Panc1 (cell line): ENCODE data around the gene INS. TPM values are rescaled to one million over a fixed set of nuclear protein-coding genes. Genes with fewer than 3 reads are reported as not detected.

Source experiments
- ATAC-seq: fragments of 200-7000 bp; cut with Tn5 transposase; 2 replicates; pipeline ENCODE4 v1.9.1; 2020; ENCODE audit warnings: mild to moderate bottlenecking, moderate library complexity
- BruUV-seq: library from RNA; stranded (reverse); fragments of 400-500 nt; replicated peaks from 2 replicates; lab custom pipeline; 2021; lab: Mats Ljungman, UMichigan
- CTCF ChIA-PET: fragments of 300-600 bp; sonication (Branson Sonifier 250); formaldehyde crosslinking; loops from one replicate; lab custom pipeline; 2022; ENCODE audit warnings: antibody characterized with exemption; lab: Charles Lee
- POLR2A ChIA-PET: fragments of 300-600 bp; sonication (Branson Sonifier 250); formaldehyde crosslinking; loops from one replicate; lab custom pipeline; 2022; ENCODE audit warnings: antibody characterized with exemption; lab: Charles Lee
- DNase-seq: peaks from one replicate; pipeline ENCODE4 v3.0.0-alpha.2; 2010; ENCODE audit warnings: low read depth, low spot score
- H3K27ac ChIP-seq: 2 replicates; pipeline ENCODE4 v1.5.1; 2011; ENCODE audit warnings: mild to moderate bottlenecking, low read length, inconsistent platforms
- H3K27me3 ChIP-seq: fragments of 200-500 bp; sonication (Bioruptor generic); 2 replicates; pipeline ENCODE4 v1.6.0; 2014; ENCODE audit warnings: low read length, inconsistent platforms; ENCODE audit not compliant: control insufficient read depth, insufficient read depth
- H3K36me3 ChIP-seq: fragments of 200-500 bp; sonication (Bioruptor generic); 2 replicates; pipeline ENCODE4 v1.5.1; 2014; ENCODE audit warnings: inconsistent platforms, mild to moderate bottlenecking, low read length, moderate library complexity; ENCODE audit not compliant: control insufficient read depth, insufficient read depth
- H3K4me1 ChIP-seq: 2 replicates; pipeline ENCODE4 v1.5.1; 2011; ENCODE audit warnings: inconsistent platforms, mild to moderate bottlenecking, low read length, moderate library complexity; ENCODE audit not compliant: control insufficient read depth, insufficient read depth
- H3K4me3 ChIP-seq, 2 experiments: 2 replicates each; pipeline ENCODE4 v1.5.1; 2011 to 2012; ENCODE audit warnings: low read depth in 2 of 2, low read length in 2 of 2, mild to moderate bottlenecking in 2 of 2, inconsistent platforms in 1 of 2, moderate library complexity in 1 of 2
- H3K9me3 ChIP-seq: fragments of 200-500 bp; sonication (Bioruptor generic); 2 replicates; pipeline ENCODE4 v1.5.1; 2014; ENCODE audit warnings: low read depth, mild to moderate bottlenecking, inconsistent platforms, low read length, moderate library complexity; ENCODE audit not compliant: control insufficient read depth, insufficient read depth
- POLR2AphosphoS5 ChIP-seq: IDR thresholded peaks from 2 replicates; pipeline ENCODE4 v1.6.1; 2012; ENCODE audit warnings: mild to moderate bottlenecking, low read depth, low read length, moderate library complexity
- SIN3A ChIP-seq: IDR thresholded peaks from 2 replicates; pipeline ENCODE4 v1.6.1; 2012; ENCODE audit warnings: low read depth, mild to moderate bottlenecking, low read length, moderate library complexity, borderline replicate concordance; ENCODE audit not compliant: insufficient read depth
- TCF7L2 ChIP-seq: IDR thresholded peaks from 2 replicates; pipeline ENCODE4 v1.6.1; 2011; ENCODE audit warnings: mild to moderate bottlenecking, low read depth, low read length, inconsistent platforms
- in situ Hi-C: cut with HindIII; loops from 2 replicates; pipeline ENCODE4 v1.10.0; 2016; ENCODE audit warnings: low sequenced_read_pairs, low pct_unique_long_range_greater_than_20kb
- intact Hi-C: fragments of 100-400 bp; cut with micrococcal nuclease; formaldehyde crosslinking; loops from one replicate; pipeline ENCODE4 v1.10.0; 2022; ENCODE audit not compliant: unreplicated experiment
- total RNA-seq: library from RNA; stranded (reverse); gene quantifications from one replicate; pipeline ENCODE4 v1.2.1, GENCODE V29; 2021; ENCODE audit not compliant: unreplicated experiment
- TF ChIP-seq, protein P1 (sequence below), 2 experiments: IDR thresholded peaks; 2 replicates each; pipeline ENCODE4 v1.6.1; 2011 to 2012; ENCODE audit warnings: low read depth in 2 of 2, control low read depth in 1 of 2, low read length in 1 of 2, mild to moderate bottlenecking in 1 of 2, moderate library complexity in 1 of 2; ENCODE audit not compliant: insufficient read depth in 1 of 2
- TF ChIP-seq, protein P2 (sequence below): fragments of 450-650 bp; IDR thresholded peaks from 2 replicates; pipeline ENCODE4 v1.5.1; 2017; ENCODE audit warnings: mild to moderate bottlenecking

Gene INS
- total RNA-seq, 1 experiment from 2014 or later, result not detected

- no peak for ATAC-seq
Observed at GRCh38 chr11:2136952-2137201, 24.1 kb downstream of the INS start.

DNA sequence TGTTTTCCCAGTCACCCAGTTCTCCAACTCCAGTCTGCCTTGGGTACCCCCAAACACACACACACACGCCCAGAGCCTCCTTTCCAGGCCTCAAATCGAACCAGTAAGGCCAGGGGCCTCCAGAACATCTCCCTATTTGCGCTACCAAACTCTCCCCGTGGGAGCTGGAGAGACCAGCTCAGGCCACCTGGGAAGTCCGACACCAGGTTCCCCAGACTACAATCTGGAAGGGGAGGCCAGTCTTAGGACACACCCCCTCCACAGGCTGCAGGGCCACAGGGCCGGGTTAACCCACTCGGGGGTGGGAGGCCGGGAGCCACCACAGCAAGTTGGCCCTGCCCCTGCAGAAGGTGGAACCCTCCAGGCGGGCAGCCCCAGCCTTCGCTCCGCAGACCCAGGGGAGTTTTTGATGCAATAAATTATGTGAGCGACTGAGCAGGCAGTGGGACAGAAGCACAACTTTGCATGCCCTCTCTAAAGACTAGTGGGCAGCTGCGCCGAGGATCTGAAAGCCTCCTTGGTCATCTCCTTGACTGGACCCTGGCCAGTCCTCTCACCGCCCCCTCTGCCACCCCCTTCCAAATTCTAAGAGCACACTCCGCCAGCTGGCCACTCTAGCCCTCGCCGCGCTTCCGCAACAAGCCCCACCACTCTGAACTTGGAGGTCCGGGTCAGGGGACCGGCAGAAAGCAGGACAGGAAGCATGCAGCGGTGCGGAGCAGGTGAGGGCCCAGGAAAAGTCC, 24.6 kb downstream of the INS start:
- ChIA-PET CTCF (interaction anchor here (0.6 to 1.5 kb wide), 5 partner anchors 14 to 193 kb away, joined by 3 to 7 read pairs (median 3); no protein-coding TSS in a partner anchor), POLR2A (interaction anchor here (0.6 kb wide), 1 partner anchor 874 kb away, joined by 3 read pairs; no protein-coding TSS in a partner anchor)
- intact Hi-C loops (no loop called here), in situ Hi-C loops (no loop called here)
- Histone ChIP-seq H3K36me3 (peaks cover 2% of the 10 kb centered on the region; the same call in 1 of the 2 replicates), H3K9me3 (no peaks in the 10 kb centered on the region), H3K27me3 (peaks cover 10% of the 10 kb centered on the region), H3K4me3 (no peak overlapping the region), H3K27ac (no peak overlapping the region), H3K4me1 (peaks cover 6% of the 10 kb centered on the region)
- DNase-seq (no peak), ATAC-seq (no peak)
- no TSS peak for BruUV-seq
- TF ChIP-seq SIN3A, result no peak
- TF ChIP-seq, protein P1, sequence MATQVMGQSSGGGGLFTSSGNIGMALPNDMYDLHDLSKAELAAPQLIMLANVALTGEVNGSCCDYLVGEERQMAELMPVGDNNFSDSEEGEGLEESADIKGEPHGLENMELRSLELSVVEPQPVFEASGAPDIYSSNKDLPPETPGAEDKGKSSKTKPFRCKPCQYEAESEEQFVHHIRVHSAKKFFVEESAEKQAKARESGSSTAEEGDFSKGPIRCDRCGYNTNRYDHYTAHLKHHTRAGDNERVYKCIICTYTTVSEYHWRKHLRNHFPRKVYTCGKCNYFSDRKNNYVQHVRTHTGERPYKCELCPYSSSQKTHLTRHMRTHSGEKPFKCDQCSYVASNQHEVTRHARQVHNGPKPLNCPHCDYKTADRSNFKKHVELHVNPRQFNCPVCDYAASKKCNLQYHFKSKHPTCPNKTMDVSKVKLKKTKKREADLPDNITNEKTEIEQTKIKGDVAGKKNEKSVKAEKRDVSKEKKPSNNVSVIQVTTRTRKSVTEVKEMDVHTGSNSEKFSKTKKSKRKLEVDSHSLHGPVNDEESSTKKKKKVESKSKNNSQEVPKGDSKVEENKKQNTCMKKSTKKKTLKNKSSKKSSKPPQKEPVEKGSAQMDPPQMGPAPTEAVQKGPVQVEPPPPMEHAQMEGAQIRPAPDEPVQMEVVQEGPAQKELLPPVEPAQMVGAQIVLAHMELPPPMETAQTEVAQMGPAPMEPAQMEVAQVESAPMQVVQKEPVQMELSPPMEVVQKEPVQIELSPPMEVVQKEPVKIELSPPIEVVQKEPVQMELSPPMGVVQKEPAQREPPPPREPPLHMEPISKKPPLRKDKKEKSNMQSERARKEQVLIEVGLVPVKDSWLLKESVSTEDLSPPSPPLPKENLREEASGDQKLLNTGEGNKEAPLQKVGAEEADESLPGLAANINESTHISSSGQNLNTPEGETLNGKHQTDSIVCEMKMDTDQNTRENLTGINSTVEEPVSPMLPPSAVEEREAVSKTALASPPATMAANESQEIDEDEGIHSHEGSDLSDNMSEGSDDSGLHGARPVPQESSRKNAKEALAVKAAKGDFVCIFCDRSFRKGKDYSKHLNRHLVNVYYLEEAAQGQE (IDR thresholded peaks at IDR 0.05; ENCODE audit: insufficient read depth in 1 of 2, low read depth in 2 of 2, low read length in 1 of 2), result no peak
- TF ChIP-seq TCF7L2, result no peak
- no peak for TF ChIP-seq POLR2AphosphoS5
- TF ChIP-seq, protein P2, sequence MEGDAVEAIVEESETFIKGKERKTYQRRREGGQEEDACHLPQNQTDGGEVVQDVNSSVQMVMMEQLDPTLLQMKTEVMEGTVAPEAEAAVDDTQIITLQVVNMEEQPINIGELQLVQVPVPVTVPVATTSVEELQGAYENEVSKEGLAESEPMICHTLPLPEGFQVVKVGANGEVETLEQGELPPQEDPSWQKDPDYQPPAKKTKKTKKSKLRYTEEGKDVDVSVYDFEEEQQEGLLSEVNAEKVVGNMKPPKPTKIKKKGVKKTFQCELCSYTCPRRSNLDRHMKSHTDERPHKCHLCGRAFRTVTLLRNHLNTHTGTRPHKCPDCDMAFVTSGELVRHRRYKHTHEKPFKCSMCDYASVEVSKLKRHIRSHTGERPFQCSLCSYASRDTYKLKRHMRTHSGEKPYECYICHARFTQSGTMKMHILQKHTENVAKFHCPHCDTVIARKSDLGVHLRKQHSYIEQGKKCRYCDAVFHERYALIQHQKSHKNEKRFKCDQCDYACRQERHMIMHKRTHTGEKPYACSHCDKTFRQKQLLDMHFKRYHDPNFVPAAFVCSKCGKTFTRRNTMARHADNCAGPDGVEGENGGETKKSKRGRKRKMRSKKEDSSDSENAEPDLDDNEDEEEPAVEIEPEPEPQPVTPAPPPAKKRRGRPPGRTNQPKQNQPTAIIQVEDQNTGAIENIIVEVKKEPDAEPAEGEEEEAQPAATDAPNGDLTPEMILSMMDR, result no peak

More at GRCh38 chr11:2136952-2137201, 24.1 kb downstream of the INS start:
- POLR2A ChIA-PET, result interaction anchor here (0.6 kb wide), 1 partner anchor 875 kb away, joined by 3 read pairs; no protein-coding TSS in a partner anchor
- H3K4me1 ChIP-seq, result peaks cover 6% of the 10 kb centered on the region
- in situ Hi-C loops (no loop called here), intact Hi-C loops (no loop called here)
- no peak for DNase-seq
- CTCF ChIA-PET, result interaction anchor here (0.6 to 1.5 kb wide), 4 partner anchors 13 to 193 kb away, joined by 3 to 7 read pairs (median 3); no protein-coding TSS in a partner anchor
- no peak overlapping the region for H3K4me3 ChIP-seq
- TF ChIP-seq TCF7L2 (no peak), POLR2AphosphoS5 (no peak), SIN3A (no peak)
- TF ChIP-seq, protein P1 (IDR thresholded peaks at IDR 0.05; ENCODE audit: insufficient read depth in 1 of 2, low read depth in 2 of 2, low read length in 1 of 2), result no peak
- TF ChIP-seq, protein P2, result no peak
- H3K36me3 ChIP-seq, result peaks cover 3% of the 10 kb centered on the region; the same call in 1 of the 2 replicates
- no peaks in the 10 kb centered on the region for H3K9me3 ChIP-seq
- H3K27me3 ChIP-seq, result peaks cover 15% of the 10 kb centered on the region
- BruUV-seq, result no TSS peak
- H3K27ac ChIP-seq, result no peak overlapping the region
